Naive B cell (primary cell): Measurements from ENCODE around the gene DCDC2. TPM values are rescaled to one million over a fixed set of nuclear protein-coding genes. Genes with fewer than 3 reads are reported as not detected.
"Not testable (repeated sequence)": the region's sequence is repeated elsewhere in the genome, so short reads cannot be mapped to it uniquely, and the experiment has no call there.

ENCODE experiments used
- ATAC-seq, 2 donors: fragments of 150-1000 bp; cut with Tn5 transposase; 2 replicates each; pipeline ENCODE4 v1.10.0; 2021; ENCODE audit warnings: low read depth in 2 of 2, mild to moderate bottlenecking in 2 of 2, moderate library complexity in 2 of 2
- DNase-seq: peaks from one replicate; pipeline ENCODE4 v3.0.0; 2022
- H3K27ac Mint-ChIP-seq, 6 donors: one replicate each; pipeline ENCODE4 v1.8.0; 2020 to 2022; ENCODE audit warnings: mild to moderate bottlenecking in 6 of 6, mixed read lengths in 6 of 6, moderate library complexity in 5 of 6, inconsistent platforms in 2 of 6
- H3K27me3 Mint-ChIP-seq, 3 donors: one replicate each; pipeline ENCODE4 v1.8.0; 2021 to 2022; ENCODE audit warnings: mixed read lengths in 3 of 3, mild to moderate bottlenecking in 1 of 3
- H3K36me3 Mint-ChIP-seq, 2 donors: one replicate each; pipeline ENCODE4 v1.8.0; 2020 to 2022; ENCODE audit warnings: mixed read lengths in 2 of 2, inconsistent platforms in 1 of 2, mild to moderate bottlenecking in 1 of 2
- H3K4me1 Mint-ChIP-seq, 3 donors: one replicate each; pipeline ENCODE4 v1.8.0; 2020 to 2022; ENCODE audit warnings: mixed read lengths in 3 of 3, inconsistent platforms in 1 of 3, mild to moderate bottlenecking in 1 of 3, moderate library complexity in 1 of 3
- H3K4me3 Mint-ChIP-seq, 8 donors: one replicate each; pipeline ENCODE4 v1.8.0; 2020 to 2022; ENCODE audit warnings: mild to moderate bottlenecking in 8 of 8, mixed read lengths in 8 of 8, moderate library complexity in 8 of 8, inconsistent platforms in 2 of 8
- H3K9me3 Mint-ChIP-seq, 7 donors: one replicate each; pipeline ENCODE4 v1.8.0; 2020 to 2022; ENCODE audit warnings: mixed read lengths in 7 of 7, mild to moderate bottlenecking in 5 of 7, inconsistent platforms in 2 of 7, moderate library complexity in 1 of 7
- polyA plus RNA-seq, 6 donors: library from polyadenylated mRNA; unstranded; fragments of 300-500 nt; fragmentation: Illumina TruSeq; gene quantifications; one replicate each; pipeline ENCODE4 v1.2.3, GENCODE V29; 2021; ENCODE audit warnings: low read depth in 6 of 6

The DCDC2 gene
- polyA plus RNA-seq, 6 donors from 2014 or later = not detected

- Mint-ChIP-seq H3K4me3 (no peak overlapping the region), H3K4me1 (no peaks in the 10 kb centered on the region), H3K36me3 (no peaks in the 10 kb centered on the region), H3K27ac (no peak overlapping the region), H3K9me3 (no peaks in the 10 kb centered on the region), H3K27me3 (peaks cover 26 to 29% (median 27%) of the 10 kb centered on the region in 3 donors)
- ATAC-seq (no peak), DNase-seq (no peak)
Measured at GRCh38 chr6:24229696-24230405, 128.0 kb downstream of the DCDC2 start.

DNA sequence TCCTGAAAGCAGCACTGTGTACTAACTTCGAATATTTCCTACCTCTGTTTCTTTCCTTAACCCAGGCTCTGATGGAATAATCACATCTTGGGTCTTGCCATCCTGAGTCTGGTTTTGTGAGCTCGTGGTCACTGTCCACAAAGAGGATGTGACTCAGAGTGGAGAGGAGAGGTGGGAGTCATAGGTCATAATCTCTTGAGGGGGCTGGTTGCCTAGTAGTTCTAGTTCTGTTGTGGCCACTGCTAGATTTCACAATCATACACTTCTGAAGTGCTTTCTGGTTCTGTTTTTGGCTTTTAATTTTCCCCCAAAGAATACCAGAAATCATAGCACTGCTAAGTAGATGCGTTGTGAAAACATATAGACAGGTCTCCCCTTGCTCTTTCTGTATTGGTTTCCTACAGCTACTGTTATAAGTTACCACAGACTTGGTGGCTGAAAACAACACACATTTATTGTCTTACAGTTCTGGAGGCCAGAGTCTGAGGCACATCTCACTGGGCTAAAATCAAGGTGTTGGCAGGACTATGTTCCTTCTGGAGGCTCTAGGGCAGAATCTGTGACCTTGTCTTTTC lies 129.1 kb downstream of the DCDC2 start:
- Mint-ChIP-seq H3K4me3 (no peak overlapping the region), H3K36me3 (no peaks in the 10 kb centered on the region), H3K27ac (no peak overlapping the region), H3K27me3 (peaks cover 19 to 38% (median 24%) of the 10 kb centered on the region in 3 donors), H3K4me1 (no peaks in the 10 kb centered on the region), H3K9me3 (no peaks in the 10 kb centered on the region)
- DNase-seq = no peak
- no peak for ATAC-seq

DNA sequence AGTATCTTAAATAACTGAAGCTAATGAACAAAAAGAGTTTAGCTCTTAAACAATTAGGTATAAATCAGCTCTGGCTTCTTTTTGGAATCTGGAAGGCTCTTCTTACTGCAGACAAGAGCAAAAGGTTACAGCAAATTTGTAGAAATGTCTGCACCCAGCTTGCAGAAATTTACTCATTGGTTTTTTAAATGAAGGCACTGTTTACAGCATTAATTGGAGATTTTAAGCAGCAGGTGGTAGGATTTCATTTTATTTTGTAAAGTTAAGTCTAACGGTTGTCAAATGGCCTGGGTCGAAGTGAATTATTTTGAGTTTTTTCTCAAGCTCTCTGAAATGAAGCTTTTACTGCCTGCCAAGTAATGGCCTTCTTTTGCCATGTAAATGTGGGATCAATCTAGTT lies 129.7 kb downstream of the DCDC2 start:
- no peaks in the 10 kb centered on the region for H3K36me3 Mint-ChIP-seq
- DNase-seq (no peak), ATAC-seq (no peak)
- no peaks in the 10 kb centered on the region for H3K9me3 Mint-ChIP-seq
- H3K27ac Mint-ChIP-seq = no peak overlapping the region
- no peak overlapping the region for H3K4me3 Mint-ChIP-seq
- peaks cover 18 to 41% (median 23%) of the 10 kb centered on the region in 3 donors for H3K27me3 Mint-ChIP-seq
- no peaks in the 10 kb centered on the region for H3K4me1 Mint-ChIP-seq

DNA sequence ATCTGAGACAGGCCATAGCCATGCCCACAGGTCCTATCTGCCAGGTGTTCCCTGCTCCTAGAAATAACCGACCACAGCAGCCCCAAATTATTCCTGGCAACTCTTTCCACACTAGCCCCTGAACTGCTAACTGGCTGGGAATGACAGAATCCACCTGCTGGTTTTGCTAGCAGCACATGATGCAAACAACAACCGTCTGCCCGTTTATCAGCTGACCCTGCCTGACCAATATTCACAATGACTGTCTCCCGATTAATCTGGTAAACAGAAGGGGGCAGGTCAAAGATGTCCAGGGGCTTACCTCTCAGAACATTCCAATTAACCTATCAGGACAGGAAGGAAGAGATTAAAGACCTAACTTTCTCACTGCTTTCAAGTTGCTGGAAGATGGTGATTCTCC lies 130.3 kb downstream of the DCDC2 start:
- ATAC-seq (no peak), DNase-seq (no peak)
- peak overlapping the region in 1 of 6 donors; percentile 6 for H3K27ac Mint-ChIP-seq
- H3K27me3 Mint-ChIP-seq = peaks cover 18 to 41% (median 23%) of the 10 kb centered on the region in 3 donors
- H3K9me3 Mint-ChIP-seq = no peaks in the 10 kb centered on the region
- no peaks in the 10 kb centered on the region for H3K4me1 Mint-ChIP-seq
- no peaks in the 10 kb centered on the region for H3K36me3 Mint-ChIP-seq
- no peak overlapping the region for H3K4me3 Mint-ChIP-seq

DNA sequence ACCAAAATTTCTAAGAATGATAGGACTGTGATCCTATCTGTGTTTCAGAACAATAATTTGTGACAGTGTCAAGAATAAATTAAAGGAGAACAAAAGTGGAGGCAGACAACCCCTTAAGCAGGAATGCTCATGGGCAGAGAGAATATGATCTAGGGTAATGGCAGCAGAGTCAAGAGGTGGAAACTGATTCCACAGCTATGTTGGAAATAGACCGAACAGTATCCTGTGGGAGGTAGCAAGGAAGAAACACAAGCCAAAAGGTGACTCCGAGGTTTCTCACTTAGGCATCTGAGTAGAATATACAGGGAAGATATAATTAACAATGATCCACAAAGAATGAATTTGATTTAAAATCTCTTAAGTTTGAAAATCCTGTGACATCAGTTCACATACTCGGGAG lies 131.3 kb downstream of the DCDC2 start:
- no peaks in the 10 kb centered on the region for H3K9me3 Mint-ChIP-seq
- H3K4me1 Mint-ChIP-seq = no peaks in the 10 kb centered on the region
- H3K27me3 Mint-ChIP-seq = peaks cover 23 to 48% (median 29%) of the 10 kb centered on the region in 3 donors
- no peaks in the 10 kb centered on the region for H3K36me3 Mint-ChIP-seq
- ATAC-seq (no peak), DNase-seq (no peak)
- no peak overlapping the region for H3K4me3 Mint-ChIP-seq
- peak overlapping the region in 1 of 6 donors; percentile 21 for H3K27ac Mint-ChIP-seq

GRCh38 chr6:24225838-24226237 lies 132.0 kb downstream of the DCDC2 start:
- Mint-ChIP-seq H3K4me3 (no peak overlapping the region), H3K27ac (no peak overlapping the region)

GRCh38 chr6:24223115-24223919 lies 134.5 kb downstream of the DCDC2 start:
- DNase-seq (no peak), ATAC-seq (no peak)
- Mint-ChIP-seq H3K27me3 (peaks cover 18 to 46% (median 29%) of the 10 kb centered on the region in 3 donors), H3K4me3 (no peak overlapping the region), H3K4me1 (no peaks in the 10 kb centered on the region), H3K9me3 (no peaks in the 10 kb centered on the region), H3K36me3 (no peaks in the 10 kb centered on the region), H3K27ac (no peak overlapping the region)

More at GRCh38 chr6:24225838-24226237, 132.0 kb downstream of the DCDC2 start:
- Mint-ChIP-seq H3K36me3 (no peaks in the 10 kb centered on the region), H3K9me3 (no peaks in the 10 kb centered on the region), H3K27me3 (peaks cover 23 to 49% (median 35%) of the 10 kb centered on the region in 3 donors), H3K4me1 (no peaks in the 10 kb centered on the region)
- ATAC-seq (no peak), DNase-seq (no peak)

DNA sequence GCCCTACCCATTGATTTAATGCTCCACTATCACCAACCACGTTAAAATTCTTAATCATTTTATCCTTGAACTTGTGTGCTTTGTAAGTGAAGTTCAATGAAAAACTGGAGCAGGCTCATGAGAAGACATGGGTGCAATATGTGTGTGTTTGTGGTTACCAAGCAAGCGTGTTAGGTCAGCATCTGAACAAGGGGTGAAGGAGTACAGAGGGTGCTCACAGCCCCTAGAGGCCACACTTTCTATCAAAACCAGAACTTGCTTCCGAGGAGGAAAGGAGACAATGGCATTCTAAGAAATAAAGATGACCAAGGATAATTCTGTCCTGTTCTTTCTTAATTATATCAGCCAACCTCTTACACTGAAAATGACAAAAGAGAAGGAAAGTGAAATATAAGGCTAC lies 138.2 kb downstream of the DCDC2 start:
- no peak overlapping the region for H3K4me3 Mint-ChIP-seq
- DNase-seq = no peak
- no peaks in the 10 kb centered on the region for H3K9me3 Mint-ChIP-seq
- no peaks in the 10 kb centered on the region for H3K4me1 Mint-ChIP-seq
- no peaks in the 10 kb centered on the region for H3K36me3 Mint-ChIP-seq
- H3K27ac Mint-ChIP-seq = no peak overlapping the region
- peaks cover 9 to 32% (median 12%) of the 10 kb centered on the region in 3 donors for H3K27me3 Mint-ChIP-seq
- no peak for ATAC-seq

DNA sequence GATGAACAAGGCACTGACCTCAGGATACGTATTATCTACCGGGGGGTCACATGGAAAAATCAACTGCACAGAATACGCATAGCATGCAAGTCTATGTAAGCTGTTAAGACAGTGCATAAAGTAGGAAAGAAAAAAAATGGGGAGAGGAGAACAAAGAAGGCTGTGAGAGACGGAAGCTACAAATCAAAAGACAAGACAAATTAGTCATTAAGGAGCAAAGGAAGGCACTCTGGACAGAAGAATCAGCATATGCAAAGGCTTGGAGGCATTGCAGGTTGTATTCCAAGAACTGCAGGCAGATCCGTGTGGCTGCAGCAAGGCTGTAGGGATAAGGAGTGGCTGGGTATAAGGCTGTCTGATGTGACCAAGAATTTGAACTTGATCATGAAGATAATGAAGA lies 142.9 kb downstream of the DCDC2 start:
- Mint-ChIP-seq H3K27ac (no peak overlapping the region), H3K9me3 (no peaks in the 10 kb centered on the region), H3K4me3 (no peak overlapping the region), H3K27me3 (peaks cover 4 to 15% (median 6%) of the 10 kb centered on the region in 3 donors), H3K4me1 (no peaks in the 10 kb centered on the region), H3K36me3 (no peaks in the 10 kb centered on the region)
- ATAC-seq (no peak), DNase-seq (no peak)

- ATAC-seq (no peak), DNase-seq (no peak)
- Mint-ChIP-seq H3K27me3 (peaks cover 4 to 16% (median 6%) of the 10 kb centered on the region in 3 donors), H3K9me3 (no peaks in the 10 kb centered on the region), H3K27ac (no peak overlapping the region), H3K36me3 (no peaks in the 10 kb centered on the region), H3K4me3 (no peak overlapping the region), H3K4me1 (no peaks in the 10 kb centered on the region)
Measured at GRCh38 chr6:24207413-24207812, 150.4 kb downstream of the DCDC2 start.

DNA sequence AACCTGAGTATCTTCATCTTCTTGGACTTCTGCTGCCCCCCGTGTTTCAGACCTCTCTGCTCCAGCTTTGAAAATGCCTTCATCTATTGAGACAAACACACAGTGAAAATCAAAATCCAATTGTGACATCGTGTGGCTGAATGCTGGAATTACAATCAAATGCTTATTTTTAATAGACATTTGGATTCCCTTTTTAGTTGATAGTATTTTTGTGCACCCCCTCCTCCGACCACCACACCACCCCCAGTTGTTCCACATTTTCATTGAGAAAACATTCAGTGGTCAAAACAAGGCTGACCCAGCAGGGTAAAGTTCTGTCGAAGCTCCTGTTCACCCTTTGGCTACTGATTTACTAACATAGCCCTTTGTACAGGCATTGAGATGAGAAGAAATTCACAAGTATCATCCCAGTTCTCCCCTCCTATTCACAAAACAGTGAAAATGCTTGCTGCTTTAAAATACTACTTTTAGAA lies 152.8 kb downstream of the DCDC2 start:
- H3K4me1 Mint-ChIP-seq = no peaks in the 10 kb centered on the region
- H3K9me3 Mint-ChIP-seq = peaks cover 0 to 4% (median 0%) of the 10 kb centered on the region in 7 donors
- ATAC-seq = peak in 1 of 2 donors; percentile 10
- peaks cover 7 to 15% (median 7%) of the 10 kb centered on the region in 3 donors for H3K27me3 Mint-ChIP-seq
- H3K36me3 Mint-ChIP-seq = no peaks in the 10 kb centered on the region
- no peak overlapping the region for H3K27ac Mint-ChIP-seq
- no peak overlapping the region for H3K4me3 Mint-ChIP-seq
- peak; percentile 11 for DNase-seq

DNA sequence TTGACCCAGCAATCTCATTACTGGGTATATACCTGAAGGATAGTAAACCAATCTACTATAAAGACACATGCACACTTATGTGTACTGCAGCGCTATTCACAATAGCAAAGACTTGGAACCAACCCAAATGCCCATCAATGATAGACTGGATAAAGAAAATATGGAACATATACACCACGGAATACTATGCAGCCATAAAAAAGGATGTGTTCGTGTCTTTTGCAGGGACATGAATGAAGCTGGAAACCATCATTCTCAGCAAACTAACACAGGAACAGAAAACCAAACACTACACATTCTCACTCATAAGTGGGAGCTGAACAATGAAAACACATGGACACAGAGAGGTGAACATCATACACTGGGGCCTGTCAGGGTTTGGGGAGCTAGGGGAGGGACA lies 153.7 kb downstream of the DCDC2 start:
- not testable (repeated sequence) for ATAC-seq, DNase-seq, H3K4me3 Mint-ChIP-seq, H3K9me3 Mint-ChIP-seq, H3K36me3 Mint-ChIP-seq, H3K4me1 Mint-ChIP-seq
- Mint-ChIP-seq H3K27me3 (peaks cover 7 to 21% (median 17%) of the 10 kb centered on the region in 3 donors), H3K27ac (peak overlapping the region in 1 of 6 donors; percentile 39)

GRCh38 chr6:24197892-24198291 lies 160.0 kb downstream of the DCDC2 start:
- no peak for ATAC-seq
- H3K4me3 Mint-ChIP-seq = no peak overlapping the region
- H3K27ac Mint-ChIP-seq = no peak overlapping the region
- H3K9me3 Mint-ChIP-seq = peaks cover 0 to 4% (median 0%) of the 10 kb centered on the region in 7 donors
- no peak for DNase-seq
- H3K36me3 Mint-ChIP-seq = no peaks in the 10 kb centered on the region
- no peaks in the 10 kb centered on the region for H3K4me1 Mint-ChIP-seq
- peaks cover 19 to 33% (median 23%) of the 10 kb centered on the region in 3 donors for H3K27me3 Mint-ChIP-seq
